HG02973 (cell line): Measurements from ENCODE around the gene KRTAP3-1.
"Not testable (repeated sequence)": the region's sequence is repeated elsewhere in the genome, so short reads cannot be mapped to it uniquely, and the experiment has no call there.

Experiments
- ATAC-seq: cut with Tn5 transposase; IDR thresholded peaks from one replicate; pipeline ENCODE4 v1.9.1; 2021; ENCODE audit warnings: moderate library complexity; ENCODE audit not compliant: unreplicated experiment

Gene KRTAP3-1

GRCh38 chr17:41008811-41009210 lies at the start of gene KRTAP3-1:
Gene KRTAP3-1 (minus strand): TSS chr17:41009128. CDS start chr17:41009074, 54 bp downstream.
- no peak for ATAC-seq

GRCh38 chr17:41057547-41057946 lies 48.6 kb upstream of the KRTAP3-1 start:
- no peak for ATAC-seq

- not testable (repeated sequence) for ATAC-seq
Observed at GRCh38 chr17:41055130-41055529, 46.2 kb upstream of the KRTAP3-1 start, which contains the start of gene KRTAP2-2. Gene KRTAP2-2 (minus strand): TSS chr17:41055230. CDS start chr17:41055211, 19 bp downstream.

- not testable (repeated sequence) for ATAC-seq
Observed at GRCh38 chr17:41054556-41054955, 45.6 kb upstream of the KRTAP3-1 start.

- no peak for ATAC-seq
Observed at GRCh38 chr17:41054025-41054424, 45.1 kb upstream of the KRTAP3-1 start.

GRCh38 chr17:41052566-41052965 lies 43.6 kb upstream of the KRTAP3-1 start:
- no peak for ATAC-seq

- no peak for ATAC-seq
Observed at GRCh38 chr17:41049110-41049509, 40.2 kb upstream of the KRTAP3-1 start.

GRCh38 chr17:41048441-41048840 lies 39.5 kb upstream of the KRTAP3-1 start:
- no peak for ATAC-seq

GRCh38 chr17:41046735-41047465 lies 38.0 kb upstream of the KRTAP3-1 start, which contains the start of gene KRTAP2-1:
Gene KRTAP2-1 (minus strand): TSS chr17:41047316. CDS start chr17:41047267, 49 bp downstream.
- not testable (repeated sequence) for ATAC-seq

GRCh38 chr17:41042953-41043352 lies 34.0 kb upstream of the KRTAP3-1 start:
- no peak for ATAC-seq

GRCh38 chr17:41040783-41041571 lies 32.0 kb upstream of the KRTAP3-1 start, which contains the start of gene KRTAP1-1:
Gene KRTAP1-1 (minus strand): TSS chr17:41041450. CDS start chr17:41041397, 53 bp downstream.
- ATAC-seq: not testable (repeated sequence)

GRCh38 chr17:41037853-41038350 lies 29.0 kb upstream of the KRTAP3-1 start:
- no peak for ATAC-seq

GRCh38 chr17:41034346-41034935 lies 25.5 kb upstream of the KRTAP3-1 start, which contains the start of gene KRTAP1-3:
Gene KRTAP1-3 (minus strand): TSS chr17:41034874. CDS start chr17:41034821, 53 bp downstream.
- ATAC-seq: not testable (repeated sequence)

- ATAC-seq: no peak
Observed at GRCh38 chr17:41029633-41030245, 20.8 kb upstream of the KRTAP3-1 start, which contains the start of gene KRTAP1-4. Gene KRTAP1-4 (minus strand): TSS chr17:41030195. CDS start chr17:41030078, 117 bp downstream.

- no peak for ATAC-seq
Observed at GRCh38 chr17:41026715-41027471, 18.0 kb upstream of the KRTAP3-1 start, which contains the start of gene KRTAP1-5. Gene KRTAP1-5 (minus strand): TSS chr17:41027208. CDS start chr17:41027155, 53 bp downstream.

GRCh38 chr17:41024697-41025096 lies 15.8 kb upstream of the KRTAP3-1 start:
- ATAC-seq: no peak

GRCh38 chr17:41020336-41020735 lies 11.4 kb upstream of the KRTAP3-1 start:
- no peak for ATAC-seq

- no peak for ATAC-seq
Observed at GRCh38 chr17:41019415-41019814, 10.5 kb upstream of the KRTAP3-1 start.

- ATAC-seq: no peak
Observed at GRCh38 chr17:41018541-41018940, 9.6 kb upstream of the KRTAP3-1 start.
